Small intestine (tissue), 7 donors: ENCODE data around the gene ZSWIM4. TPM values are rescaled to one million over a fixed set of nuclear protein-coding genes. Genes with fewer than 3 reads are reported as not detected.

Experiments
- DNase-seq, 2 donors: peaks; one replicate each; pipeline versions ENCODE4 v3.0.0 to v3.0.0-alpha.2; 2013
- FAIRE-seq: peaks from 2 replicates; lab custom pipeline; 2012; peaks lifted over from hg19 to GRCh38; lab: Jason Lieb, UNC
- H3K27ac ChIP-seq, 3 donors: one replicate each; pipeline ENCODE4 v1.5.1; 2013; ENCODE audit warnings: low read length in 2 of 3, mild to moderate bottlenecking in 2 of 3, control low read depth in 1 of 3, inconsistent platforms in 1 of 3, low read depth in 1 of 3, moderate library complexity in 1 of 3
- H3K27me3 ChIP-seq, 3 donors: one replicate each; pipeline ENCODE4 v1.6.1; 2013; ENCODE audit warnings: low read length in 3 of 3, inconsistent platforms in 1 of 3; ENCODE audit not compliant: control insufficient read depth in 3 of 3, insufficient read depth in 3 of 3
- H3K36me3 ChIP-seq, 3 donors: one replicate each; pipeline ENCODE4 v1.6.1; 2013; ENCODE audit warnings: low read length in 3 of 3, inconsistent platforms in 1 of 3, low read depth in 1 of 3, mild to moderate bottlenecking in 1 of 3, moderate library complexity in 1 of 3; ENCODE audit not compliant: control insufficient read depth in 3 of 3, insufficient read depth in 2 of 3
- H3K4me1 ChIP-seq, 3 donors: one replicate each; pipeline ENCODE4 v1.6.1; 2013; ENCODE audit warnings: low read length in 2 of 3, inconsistent platforms in 1 of 3, low read depth in 1 of 3, mild to moderate bottlenecking in 1 of 3, moderate library complexity in 1 of 3; ENCODE audit not compliant: control insufficient read depth in 3 of 3, insufficient read depth in 2 of 3
- H3K4me3 ChIP-seq, 3 donors: one replicate each; pipeline ENCODE4 v1.5.1; 2013; ENCODE audit warnings: low read length in 3 of 3, control low read depth in 1 of 3, inconsistent platforms in 1 of 3, low read depth in 1 of 3, mild to moderate bottlenecking in 1 of 3, moderate library complexity in 1 of 3
- H3K9me3 ChIP-seq, 2 donors: one replicate each; pipeline ENCODE4 v1.6.1; 2013; ENCODE audit warnings: low read depth in 1 of 2, low read length in 1 of 2; ENCODE audit not compliant: control insufficient read depth in 2 of 2, insufficient read depth in 1 of 2
- WGBS, 3 donors: extraction: QIAGEN DNeasy Blood & Tissue Kit; methylation state at CpG; one replicate each; pipeline ENCODE4 v1.1.7; 2013; 5-methylcytosine and 5-hydroxymethylcytosine counted together
- polyA plus RNA-seq, 4 donors: library from polyadenylated mRNA; stranded (reverse) in 3 of 4; unstranded in 1 of 4; fragments of 200-250 nt in 3 of 4; fragments of 120-200 nt in 1 of 4; gene quantifications; one replicate each; pipeline versions ENCODE4 v1.2.1 to v1.2.3, GENCODE V29; 2013
- donor health status: healthy with polysubstance abuse.
- donor health status: control.
- donor health status: control.
- donor health status: Bipolar disorder and iron deficiency.
- donor health status: healthy.

The ZSWIM4 gene
- polyA plus RNA-seq, 4 donors: 0.45 to 4.0 (median 1.8) TPM

DNA sequence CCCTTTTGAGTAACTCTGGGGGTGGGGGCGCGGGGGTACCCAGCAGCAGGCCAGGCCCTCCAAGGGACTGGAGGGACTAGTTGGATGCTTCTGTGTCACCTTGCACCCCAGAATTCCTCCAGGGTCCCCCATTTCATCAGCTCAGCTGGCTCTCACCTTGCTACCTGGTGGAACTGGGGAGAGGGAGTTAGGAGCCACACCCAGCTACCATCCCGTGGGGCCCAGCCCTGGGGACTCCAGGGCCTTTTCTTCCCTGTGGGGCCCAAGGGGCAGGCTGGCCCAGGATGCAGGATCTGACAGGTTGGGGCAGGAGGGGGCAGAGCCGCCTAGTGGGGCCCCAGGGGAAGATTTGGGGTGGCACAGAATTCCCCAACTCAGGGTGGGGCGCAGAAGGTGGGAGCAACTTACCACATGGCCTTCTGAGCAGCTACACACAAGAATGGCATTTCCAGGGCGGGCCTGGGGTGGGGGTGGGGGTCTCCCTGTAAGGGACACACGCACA is 48.9 kb downstream of the ZSWIM4 start:
- 42 to 65% (median 56%) methylated on average over 7 of the region's 7 CpGs for WGBS, 3 donors
- peaks cover 6 to 80% (median 7%) of the 10 kb centered on the region in 3 donors for H3K4me1 ChIP-seq
- H3K4me3 ChIP-seq: no peak overlapping the region
- FAIRE-seq (no peak), DNase-seq (peak in 1 of 2 donors; percentile 94)
- H3K27ac ChIP-seq: peak overlapping the region in 2 of 3 donors; percentile 98 to 99
- H3K36me3 ChIP-seq: peaks cover 0 to 23% (median 0%) of the 10 kb centered on the region in 3 donors
- H3K27me3 ChIP-seq: no peaks in the 10 kb centered on the region
- H3K9me3 ChIP-seq: no peaks in the 10 kb centered on the region

DNA sequence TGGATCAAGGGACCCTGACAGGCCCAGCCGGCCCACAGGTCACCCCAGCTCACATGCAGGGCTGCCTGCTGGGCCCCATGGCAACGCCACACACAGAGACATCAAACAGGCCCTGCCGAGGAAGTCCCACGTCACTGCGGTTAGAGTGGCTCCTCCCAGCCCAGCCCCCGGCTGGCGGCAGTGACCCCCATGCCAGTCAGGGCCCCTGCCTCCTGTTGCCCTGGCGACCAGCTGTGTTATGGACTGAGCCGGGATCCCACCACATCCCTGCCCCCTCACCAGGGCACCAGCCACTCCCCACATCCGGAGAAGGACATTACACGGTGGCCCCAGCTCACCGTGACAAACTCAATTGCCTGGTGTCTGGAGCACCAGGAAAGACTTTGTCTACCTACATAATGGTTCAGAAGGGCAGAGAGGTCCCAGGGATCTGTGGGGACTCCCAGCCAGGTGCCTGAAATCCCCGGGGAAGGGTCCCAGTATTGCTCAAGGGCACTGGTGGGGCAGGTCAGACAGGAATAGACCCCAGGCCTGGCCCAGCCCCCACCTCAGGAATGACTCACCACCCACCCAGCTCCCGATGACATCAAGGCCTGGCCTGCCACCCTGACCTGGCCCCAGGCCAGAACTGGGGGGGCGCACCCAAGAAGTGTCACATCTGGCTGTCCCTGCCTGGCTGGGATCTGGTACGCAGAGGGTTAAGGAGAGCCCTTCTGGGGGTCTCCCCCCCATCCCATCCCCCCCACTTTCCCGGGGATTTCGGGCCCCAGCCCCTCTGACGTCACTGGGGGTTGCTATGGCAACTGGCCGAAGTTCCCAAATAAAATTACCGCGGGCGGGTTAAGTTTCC is 51.5 kb downstream of the ZSWIM4 start:
- 0 to 4% (median 2%) methylated on average over 20 to 23 of the region's 23 CpGs for WGBS, 3 donors
- peaks cover 3 to 75% (median 11%) of the 10 kb centered on the region in 3 donors for H3K4me1 ChIP-seq
- H3K27me3 ChIP-seq: no peaks in the 10 kb centered on the region
- FAIRE-seq (no peak), DNase-seq (peak; percentile 80 to 97)
- peak overlapping the region in 2 of 3 donors; percentile 41 to 57 for H3K4me3 ChIP-seq
- H3K36me3 ChIP-seq: no peaks in the 10 kb centered on the region
- no peaks in the 10 kb centered on the region for H3K9me3 ChIP-seq
- peak overlapping the region; percentile 89 to 99 (median 96) for H3K27ac ChIP-seq

DNA sequence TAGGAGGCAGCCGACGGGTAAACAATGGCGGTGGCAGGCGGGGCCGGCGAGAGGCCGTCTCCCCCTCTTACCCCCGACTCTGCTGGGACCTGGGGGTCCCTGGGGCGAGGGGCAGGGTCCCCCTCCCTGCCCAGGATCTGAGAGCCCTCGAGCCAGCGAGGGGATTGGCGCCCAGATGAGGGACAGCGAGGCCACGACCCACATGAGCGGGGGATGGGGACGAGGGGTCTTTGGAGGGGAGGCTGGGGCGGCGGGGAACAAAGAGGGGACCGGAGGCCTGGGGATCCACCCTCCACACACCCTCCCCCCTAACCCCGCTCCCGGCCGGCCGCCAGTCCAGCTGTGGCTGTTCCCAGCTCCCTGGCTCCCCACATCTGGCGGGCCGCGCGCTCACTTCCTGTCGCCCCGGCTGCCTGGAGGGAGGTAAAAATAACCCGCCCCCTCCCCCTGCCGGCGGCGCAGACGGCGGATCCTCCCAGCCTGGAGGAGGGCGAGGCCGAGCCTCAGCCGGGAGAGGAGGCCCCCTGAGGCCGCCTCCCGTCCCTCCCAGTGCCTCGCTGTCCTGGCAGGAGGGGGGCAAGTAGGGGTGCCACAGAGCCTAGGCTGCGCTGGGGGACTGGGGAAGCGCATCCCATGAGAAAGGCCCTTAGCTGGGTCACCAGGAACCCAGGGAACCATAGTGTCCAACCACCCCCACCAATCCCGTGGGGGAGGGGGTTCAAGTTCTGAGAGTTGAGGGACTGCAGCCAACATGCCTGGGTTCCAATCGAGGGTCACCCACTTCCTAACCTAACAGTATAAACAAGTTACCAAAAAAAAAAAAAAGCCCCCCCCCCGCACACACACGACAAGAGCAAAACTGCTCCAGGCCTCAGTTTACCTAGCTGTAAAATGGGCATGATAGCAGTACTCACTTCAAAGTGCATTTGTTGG is 52.4 kb downstream of the ZSWIM4 start:
- H3K9me3 ChIP-seq: no peaks in the 10 kb centered on the region
- H3K4me1 ChIP-seq: peaks cover 3 to 74% (median 11%) of the 10 kb centered on the region in 3 donors
- WGBS, 3 donors: 3% methylated on average over 32 to 47 of the region's 47 CpGs

DNA sequence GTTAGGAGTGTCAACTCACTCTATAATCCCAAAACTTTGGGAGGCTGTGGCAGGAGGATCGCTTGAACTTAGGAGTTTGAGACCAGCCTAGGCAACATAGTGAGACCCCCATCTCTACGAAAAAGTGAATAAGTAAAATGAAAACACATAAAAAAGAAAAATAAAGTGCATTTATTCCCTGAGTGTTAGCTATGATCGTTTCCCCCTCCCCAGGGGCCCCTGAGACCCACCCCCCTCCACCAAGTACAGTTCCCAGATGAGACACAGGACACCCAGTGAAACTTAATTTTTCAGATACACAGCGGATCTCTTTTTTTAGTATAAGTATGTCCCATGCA is 53.1 kb downstream of the ZSWIM4 start:
- no peaks in the 10 kb centered on the region for H3K9me3 ChIP-seq
- no peak for FAIRE-seq
- no peaks in the 10 kb centered on the region for H3K27me3 ChIP-seq
- H3K36me3 ChIP-seq: no peaks in the 10 kb centered on the region
- no peak for DNase-seq
- peak overlapping the region in 2 of 3 donors; percentile 96 to 99 for H3K27ac ChIP-seq
- WGBS, 3 donors: 66 to 74% (median 67%) methylated on average over 4 of the region's 4 CpGs
- peaks cover 3 to 70% (median 11%) of the 10 kb centered on the region in 3 donors for H3K4me1 ChIP-seq
- no peak overlapping the region for H3K4me3 ChIP-seq

More for the DNA sequence above, 52.4 kb downstream of the ZSWIM4 start:
- Histone ChIP-seq H3K27ac (peak overlapping the region; percentile 89 to 99 (median 96)), H3K36me3 (no peaks in the 10 kb centered on the region), H3K27me3 (no peaks in the 10 kb centered on the region), H3K4me3 (peak overlapping the region; percentile 41 to 59 (median 57))
- FAIRE-seq (no peak), DNase-seq (peak; percentile 70 to 98)

DNA sequence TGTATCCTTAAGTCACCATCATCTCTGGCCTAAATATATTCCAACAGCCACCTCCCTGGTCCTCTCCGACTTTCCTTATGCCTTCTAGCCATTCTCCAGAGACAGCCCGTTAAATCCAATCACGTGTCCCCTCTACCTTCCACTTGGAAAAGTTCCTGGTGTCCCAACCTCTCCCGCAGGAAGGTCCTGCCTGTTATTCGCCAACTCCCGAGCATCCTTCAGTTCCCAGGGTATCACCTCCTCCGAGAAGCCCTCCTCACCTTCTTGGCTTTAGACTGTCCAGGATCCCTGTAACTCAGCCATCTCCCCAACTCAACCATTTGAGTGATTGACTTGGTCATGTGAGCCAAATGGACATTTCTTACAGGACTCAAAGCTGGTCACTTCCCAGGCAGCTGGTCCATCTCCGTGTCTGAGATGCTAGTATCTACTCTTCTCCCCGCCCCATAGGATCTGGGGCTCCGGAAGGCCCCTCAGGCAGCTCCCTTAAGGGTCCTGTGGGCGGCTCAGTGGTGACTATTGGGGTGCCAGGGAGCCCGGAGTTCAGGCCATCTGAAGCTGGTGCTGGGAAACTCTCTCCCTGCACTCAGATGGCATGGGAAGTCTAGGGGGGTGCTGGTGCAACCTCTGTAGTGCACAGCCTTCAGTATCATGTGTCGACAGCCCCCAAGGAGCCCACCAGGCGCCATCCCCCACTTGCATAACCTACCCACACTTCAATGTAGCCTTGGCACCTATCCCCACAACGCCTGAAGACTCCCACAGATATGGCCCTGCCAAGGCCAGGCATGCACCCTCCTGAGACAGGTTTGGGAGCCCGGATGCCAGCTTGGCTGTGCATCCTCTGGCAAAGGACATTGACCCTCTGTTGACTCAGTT is 53.8 kb downstream of the ZSWIM4 start:
- peaks cover 3 to 63% (median 5%) of the 10 kb centered on the region in 3 donors for H3K4me1 ChIP-seq
- H3K4me3 ChIP-seq: no peak overlapping the region
- no peaks in the 10 kb centered on the region for H3K36me3 ChIP-seq
- DNase-seq: peak in 1 of 2 donors; percentile 56
- no peaks in the 10 kb centered on the region for H3K27me3 ChIP-seq
- FAIRE-seq: no peak
- peak overlapping the region in 2 of 3 donors; percentile 77 to 96 for H3K27ac ChIP-seq
- H3K9me3 ChIP-seq: no peaks in the 10 kb centered on the region
- WGBS, 3 donors: 55 to 69% (median 63%) methylated on average over 16 of the region's 16 CpGs

DNA sequence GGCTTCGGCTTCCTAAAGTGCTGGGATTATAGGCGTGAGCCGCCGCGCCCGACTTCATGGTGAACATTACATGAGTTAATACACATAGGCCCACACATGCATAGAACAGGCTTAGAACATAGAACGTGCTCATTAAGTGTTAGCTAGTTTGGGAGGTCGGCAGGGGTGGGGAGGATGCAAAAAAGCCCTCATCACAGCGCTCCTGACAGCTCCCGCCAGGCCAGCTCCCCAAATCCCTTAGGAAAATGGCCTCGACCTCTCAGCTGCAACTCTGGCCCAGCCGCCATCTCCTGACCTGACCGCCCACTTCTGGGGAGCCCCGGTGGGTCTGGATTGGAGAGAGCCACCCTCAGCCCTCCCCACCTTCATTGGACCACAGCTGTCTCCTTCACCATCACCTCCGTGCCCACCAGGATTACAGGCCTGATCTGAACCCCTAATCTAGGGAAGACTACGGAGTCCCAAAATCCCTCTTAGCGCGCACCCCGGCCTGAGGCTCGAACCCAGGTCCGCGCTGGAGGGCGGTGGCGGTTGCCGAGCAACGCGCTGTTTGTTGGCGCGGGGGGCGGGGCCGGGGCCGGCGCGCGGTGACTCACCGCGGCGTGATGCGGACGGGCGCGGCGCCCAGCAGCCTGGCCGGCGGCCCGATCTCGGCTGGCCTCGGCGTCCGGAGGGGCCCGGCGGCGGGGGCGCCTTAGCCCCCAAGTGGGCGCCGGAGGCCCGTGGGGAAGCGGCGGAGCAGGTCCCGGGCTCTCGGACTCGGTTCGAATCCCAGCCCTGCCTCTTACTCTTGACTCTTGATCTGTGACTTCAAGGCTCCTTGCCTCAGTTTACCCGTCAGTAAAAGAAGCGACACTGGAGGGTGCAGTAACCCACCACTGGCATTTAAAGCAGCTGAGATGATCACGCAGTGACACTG is 55.0 kb downstream of the ZSWIM4 start:
- H3K27ac ChIP-seq: peak overlapping the region; percentile 35 to 97 (median 92)
- no peaks in the 10 kb centered on the region for H3K36me3 ChIP-seq
- FAIRE-seq: no peak
- H3K27me3 ChIP-seq: no peaks in the 10 kb centered on the region
- DNase-seq: peak; percentile 73 to 94
- H3K9me3 ChIP-seq: peaks cover 0 to 3% of the 10 kb centered on the region in 2 donors
- peak overlapping the region in 2 of 3 donors; percentile 24 to 33 for H3K4me3 ChIP-seq
- 14 to 20% (median 16%) methylated on average over 43 to 66 of the region's 66 CpGs for WGBS, 3 donors
- H3K4me1 ChIP-seq: peaks cover 3 to 53% (median 5%) of the 10 kb centered on the region in 3 donors
